ENCODE measurements around the gene LUC7L.

DNA sequence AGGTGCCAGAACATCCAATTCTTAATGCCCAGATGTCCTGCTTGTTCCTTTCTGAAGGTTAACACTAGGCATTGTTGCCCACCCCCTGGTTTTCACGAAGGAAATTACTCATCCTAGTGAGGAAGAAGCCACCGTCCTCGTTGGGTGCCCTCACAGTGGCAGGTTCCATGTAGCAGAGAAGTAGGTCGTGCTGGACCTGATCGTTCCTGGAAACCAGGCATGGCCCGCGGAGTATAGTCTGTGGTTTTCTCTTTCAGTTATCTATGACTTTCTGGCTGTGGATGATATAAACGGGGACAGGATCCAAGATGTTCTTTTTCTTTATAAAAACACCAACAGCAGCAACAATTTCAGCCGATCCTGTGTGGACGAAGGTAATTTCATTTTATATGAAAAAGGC, 30.0 kb upstream of the LUC7L start:
- TF ChIP-seq POLR2AphosphoS5 (IDR thresholded peaks at IDR 0.05; ENCODE audit: borderline replicate concordance, low read depth, low read length) (no peak), EZH2 (IDR thresholded peaks at IDR 0.05) (no peak), FOXP2 (optimal IDR thresholded peaks at IDR 0.05; ENCODE audit: control extremely low read depth, extremely low read length, insufficient read depth) (no peak)

Measured in SK-N-MC (cell line).